ENCODE results near the gene NXN. TPM values are rescaled to one million over a fixed set of nuclear protein-coding genes. Genes with fewer than 3 reads are reported as not detected.

Gene NXN
- total RNA-seq, 1 donor from 2014 or later = 177 TPM

DNA sequence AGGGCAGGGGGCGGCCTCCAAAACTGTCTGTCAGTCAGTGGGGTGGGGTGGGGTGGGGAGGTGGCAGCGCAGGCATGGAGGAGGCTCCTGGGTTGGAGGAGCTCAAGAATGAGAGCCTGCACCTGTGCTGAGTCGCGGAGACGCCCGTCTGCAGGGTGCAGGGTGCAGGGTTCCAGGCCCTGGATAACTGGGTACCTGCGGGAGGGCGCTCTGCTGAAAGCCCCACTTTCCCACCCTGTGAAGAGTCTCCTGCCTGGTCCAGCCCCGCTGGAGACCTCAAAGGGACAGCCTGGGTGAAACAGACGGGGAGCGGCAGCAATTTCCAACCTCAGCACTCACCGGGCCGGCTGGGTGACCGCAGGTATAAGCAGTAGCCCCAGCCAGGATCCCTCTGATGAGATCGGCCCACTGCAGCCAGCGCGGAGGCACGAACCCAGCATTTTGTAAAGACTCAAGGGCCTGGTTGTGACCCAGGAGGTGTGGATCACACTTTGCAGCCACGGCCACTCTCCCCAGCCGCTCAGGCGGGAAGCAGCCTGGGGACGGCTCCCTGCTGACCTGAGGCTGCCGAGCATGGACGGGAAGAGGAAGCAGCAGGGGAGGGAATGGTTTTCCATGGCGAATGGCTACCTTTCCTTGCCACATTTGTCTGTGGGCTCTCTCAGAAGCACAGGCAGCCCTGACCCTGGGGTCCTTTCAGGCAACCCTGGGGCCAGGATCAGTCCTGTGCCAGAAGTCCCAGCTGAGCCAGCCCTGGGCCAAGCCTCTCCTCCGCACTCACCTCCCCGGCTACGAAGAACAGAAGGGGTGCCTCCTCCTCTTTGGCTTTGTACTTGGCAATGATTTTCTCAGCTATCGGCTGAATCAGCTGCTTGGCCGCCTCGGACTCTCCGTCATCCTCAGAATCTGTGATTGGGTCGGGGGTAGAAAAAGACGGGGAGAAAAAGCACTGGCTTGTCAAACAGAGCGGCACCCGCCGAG lies 176.4 kb downstream of the NXN start:
- Mint-ChIP-seq H3K4me3 (ENCODE audit: unreplicated experiment) (no peak overlapping the region), H3K4me1 (ENCODE audit: low read depth, unreplicated experiment) (peaks cover 22% of the 10 kb centered on the region), H3K9me3 (ENCODE audit: unreplicated experiment) (peaks cover 23% of the 10 kb centered on the region), H3K27me3 (ENCODE audit: unreplicated experiment) (peaks cover 15% of the 10 kb centered on the region), H3K27ac (ENCODE audit: unreplicated experiment) (peak overlapping the region; percentile 43), H3K36me3 (ENCODE audit: unreplicated experiment) (no peaks in the 10 kb centered on the region)
- TF ChIP-seq, protein P1, sequence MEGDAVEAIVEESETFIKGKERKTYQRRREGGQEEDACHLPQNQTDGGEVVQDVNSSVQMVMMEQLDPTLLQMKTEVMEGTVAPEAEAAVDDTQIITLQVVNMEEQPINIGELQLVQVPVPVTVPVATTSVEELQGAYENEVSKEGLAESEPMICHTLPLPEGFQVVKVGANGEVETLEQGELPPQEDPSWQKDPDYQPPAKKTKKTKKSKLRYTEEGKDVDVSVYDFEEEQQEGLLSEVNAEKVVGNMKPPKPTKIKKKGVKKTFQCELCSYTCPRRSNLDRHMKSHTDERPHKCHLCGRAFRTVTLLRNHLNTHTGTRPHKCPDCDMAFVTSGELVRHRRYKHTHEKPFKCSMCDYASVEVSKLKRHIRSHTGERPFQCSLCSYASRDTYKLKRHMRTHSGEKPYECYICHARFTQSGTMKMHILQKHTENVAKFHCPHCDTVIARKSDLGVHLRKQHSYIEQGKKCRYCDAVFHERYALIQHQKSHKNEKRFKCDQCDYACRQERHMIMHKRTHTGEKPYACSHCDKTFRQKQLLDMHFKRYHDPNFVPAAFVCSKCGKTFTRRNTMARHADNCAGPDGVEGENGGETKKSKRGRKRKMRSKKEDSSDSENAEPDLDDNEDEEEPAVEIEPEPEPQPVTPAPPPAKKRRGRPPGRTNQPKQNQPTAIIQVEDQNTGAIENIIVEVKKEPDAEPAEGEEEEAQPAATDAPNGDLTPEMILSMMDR (IDR thresholded peaks at IDR 0.05; ENCODE audit: partially characterized antibody, unreplicated experiment) = no peak
- DNase-seq = no peak

DNA sequence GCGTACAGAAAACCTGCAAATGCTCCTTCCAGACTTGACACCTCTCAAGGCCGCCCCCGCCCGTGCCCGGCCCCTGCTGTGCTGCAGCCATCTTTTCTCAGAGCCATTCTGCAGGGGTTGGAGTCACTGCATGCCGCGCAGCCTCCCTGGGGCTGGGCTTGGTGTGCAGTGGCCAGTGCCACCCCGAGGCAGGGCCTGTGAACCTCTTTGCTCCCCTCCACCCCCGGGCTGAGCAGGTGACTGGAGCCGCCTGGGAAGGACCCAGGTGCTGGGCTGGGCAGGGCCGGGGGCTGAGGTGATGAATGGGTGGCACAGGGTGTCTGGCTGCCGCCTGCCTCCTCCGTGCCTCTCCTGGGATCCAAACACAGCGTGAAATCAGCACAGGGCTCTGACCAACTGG lies 177.1 kb downstream of the NXN start:
- Mint-ChIP-seq H3K27me3 (ENCODE audit: unreplicated experiment) (peaks cover 13% of the 10 kb centered on the region), H3K36me3 (ENCODE audit: unreplicated experiment) (no peaks in the 10 kb centered on the region), H3K27ac (ENCODE audit: unreplicated experiment) (no peak overlapping the region), H3K9me3 (ENCODE audit: unreplicated experiment) (peaks cover 22% of the 10 kb centered on the region), H3K4me3 (ENCODE audit: unreplicated experiment) (no peak overlapping the region), H3K4me1 (ENCODE audit: low read depth, unreplicated experiment) (peaks cover 22% of the 10 kb centered on the region)
- TF ChIP-seq, protein P1 (IDR thresholded peaks at IDR 0.05; ENCODE audit: partially characterized antibody, unreplicated experiment) = no peak
- no peak for DNase-seq

DNA sequence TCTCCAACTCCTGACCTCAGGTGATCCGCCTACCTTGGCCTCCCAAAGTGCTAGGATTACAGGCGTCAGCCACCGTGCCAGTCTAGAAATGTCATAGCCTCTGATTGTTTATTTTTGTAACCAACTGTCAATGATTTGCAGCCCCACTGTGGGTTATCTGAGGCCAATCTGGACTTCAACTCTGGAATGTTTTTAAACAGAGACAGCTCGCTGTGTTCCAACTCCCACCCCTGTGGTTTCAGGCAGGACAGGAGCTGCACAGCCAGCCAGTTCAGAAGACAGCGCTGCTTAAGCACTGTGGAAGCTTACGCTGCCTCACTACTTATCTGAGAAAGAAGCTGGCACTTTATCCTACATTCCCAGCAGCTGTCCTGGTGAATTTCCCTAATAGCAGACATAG lies 177.9 kb downstream of the NXN start:
- DNase-seq = no peak
- H3K27me3 Mint-ChIP-seq (ENCODE audit: unreplicated experiment) = peaks cover 13% of the 10 kb centered on the region
- H3K4me3 Mint-ChIP-seq (ENCODE audit: unreplicated experiment) = no peak overlapping the region
- TF ChIP-seq, protein P1 (IDR thresholded peaks at IDR 0.05; ENCODE audit: partially characterized antibody, unreplicated experiment) = no peak
- H3K27ac Mint-ChIP-seq (ENCODE audit: unreplicated experiment) = peak overlapping the region; percentile 34
- H3K9me3 Mint-ChIP-seq (ENCODE audit: unreplicated experiment) = peaks cover 18% of the 10 kb centered on the region
- no peaks in the 10 kb centered on the region for H3K36me3 Mint-ChIP-seq (ENCODE audit: unreplicated experiment)
- peaks cover 19% of the 10 kb centered on the region for H3K4me1 Mint-ChIP-seq (ENCODE audit: low read depth, unreplicated experiment)

DNA sequence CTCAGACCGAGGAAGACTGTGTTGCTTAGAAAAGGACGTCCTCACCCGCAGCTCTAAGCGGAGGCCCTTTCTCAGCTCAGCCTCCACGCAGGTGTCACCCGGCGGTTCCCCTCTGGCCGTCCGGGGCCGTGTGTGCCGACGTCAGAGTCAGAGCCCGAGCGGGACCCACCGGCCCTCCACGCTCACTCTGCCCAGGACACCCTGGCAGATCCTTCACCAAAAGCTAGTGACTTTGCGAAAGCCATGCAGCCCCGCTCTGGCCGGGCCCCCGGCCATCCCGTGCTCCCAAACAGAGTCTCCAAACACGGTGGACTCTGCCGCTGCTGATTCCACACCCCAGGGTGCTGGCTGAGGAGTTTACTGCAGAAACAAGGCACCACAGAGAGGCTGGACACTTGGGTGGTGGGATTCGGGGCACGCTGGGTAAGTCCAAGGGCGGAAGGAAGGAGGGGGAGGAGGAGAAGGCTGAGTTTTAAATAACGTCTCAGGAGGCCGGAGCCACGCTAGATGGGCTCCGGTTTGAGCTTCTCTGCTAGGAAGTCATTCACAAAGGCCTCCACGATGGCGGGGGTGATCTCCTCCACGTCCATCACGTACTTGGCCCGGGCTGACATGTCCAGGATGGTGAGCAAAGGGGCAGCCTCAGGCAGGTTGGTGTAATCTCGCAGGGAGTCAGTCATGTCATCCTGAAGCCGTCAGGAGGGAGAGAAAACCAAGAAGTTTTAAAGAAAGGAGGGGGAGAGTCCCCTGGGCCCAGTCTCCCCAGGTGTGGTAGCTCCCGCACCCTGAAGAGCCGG lies 178.9 kb downstream of the NXN start:
- no peak for DNase-seq
- H3K27ac Mint-ChIP-seq (ENCODE audit: unreplicated experiment) = no peak overlapping the region
- peaks cover 15% of the 10 kb centered on the region for H3K4me1 Mint-ChIP-seq (ENCODE audit: low read depth, unreplicated experiment)
- no peaks in the 10 kb centered on the region for H3K36me3 Mint-ChIP-seq (ENCODE audit: unreplicated experiment)
- H3K9me3 Mint-ChIP-seq (ENCODE audit: unreplicated experiment) = peaks cover 18% of the 10 kb centered on the region
- TF ChIP-seq, protein P1 (IDR thresholded peaks at IDR 0.05; ENCODE audit: partially characterized antibody, unreplicated experiment) = no peak
- no peak overlapping the region for H3K4me3 Mint-ChIP-seq (ENCODE audit: unreplicated experiment)
- H3K27me3 Mint-ChIP-seq (ENCODE audit: unreplicated experiment) = peaks cover 13% of the 10 kb centered on the region

Data from glutamatergic neuron (in vitro differentiated cells).